Breast epithelium (tissue), 3 donors: ENCODE results near the gene DIS3L2.

Source experiments
- CTCF ChIP-seq, 3 donors: fragments of 450-650 bp; IDR thresholded peaks; one replicate each; pipeline ENCODE4 v1.5.1; 2016 to 2017; ENCODE audit warnings: antibody characterized with exemption in 3 of 3, mild to moderate bottlenecking in 3 of 3, moderate library complexity in 3 of 3
- POLR2A ChIP-seq: fragments of 450-650 bp; IDR thresholded peaks from one replicate; pipeline ENCODE4 v1.6.1; 2016; ENCODE audit warnings: antibody characterized with exemption, mild to moderate bottlenecking, moderate library complexity

GRCh38 chr2:232367591-232368233 is 406.2 kb downstream of the DIS3L2 start:
- TF ChIP-seq CTCF (IDR thresholded peaks at IDR 0.05) = no peak
- no peak for TF ChIP-seq POLR2A
